ENCODE measurements around the gene TRPM8. TPM values are rescaled to one million over a fixed set of nuclear protein-coding genes. Genes with fewer than 3 reads are reported as not detected.

TRPM8 gene
- total RNA-seq, 2 experiments from 2014 or later: not detected

DNA sequence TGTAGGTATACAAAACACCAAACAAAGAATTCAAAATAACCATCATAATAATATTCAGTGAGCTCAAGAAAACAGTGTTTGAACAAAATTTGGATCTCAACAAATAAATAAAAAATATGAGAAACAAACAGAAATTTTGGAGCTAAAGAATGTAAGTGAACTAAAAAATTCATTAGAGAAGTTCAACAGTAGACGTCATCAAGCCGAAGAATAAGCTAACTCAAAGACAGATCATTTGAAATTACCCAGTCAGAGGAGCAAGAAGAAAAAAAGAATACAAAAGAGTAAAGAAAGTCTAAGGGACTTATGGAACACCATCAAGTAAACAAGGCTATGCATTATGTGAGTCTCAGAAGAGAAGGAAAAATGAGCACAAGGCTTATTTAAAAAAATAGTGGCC lies 116.7 kb downstream of the TRPM8 start:
- ChIA-PET CTCF (no interaction called here), POLR2A (interaction anchor here (0.9 kb wide), 1 partner anchor 43 kb away, joined by 3 read pairs; no protein-coding TSS in a partner anchor)
- Histone ChIP-seq H3K9me3 (ENCODE audit: control insufficient read depth in 1 of 2, insufficient read depth in 1 of 2, low read length in 2 of 2) (peaks cover 11 to 26% of the 10 kb centered on the region in 2 experiments), H3K27ac (ENCODE audit: low read depth in 1 of 2, low read length in 2 of 2) (no peak overlapping the region), H3K4me1 (ENCODE audit: insufficient read depth, low read length) (peaks cover 33% of the 10 kb centered on the region), H3K36me3 (ENCODE audit: insufficient read depth, low read length) (no peaks in the 10 kb centered on the region), H3K27me3 (ENCODE audit: control insufficient read depth in 1 of 2, insufficient read depth in 2 of 2, low read length in 2 of 2) (no peaks in the 10 kb centered on the region), H3K4me3 (ENCODE audit: low read length) (no peak overlapping the region)
- intact Hi-C loops (cut with DNase I, micrococcal nuclease): no loop called here
- no peak for TF ChIP-seq CTCF (IDR thresholded peaks at IDR 0.05)
- Mint-ChIP-seq H3K4me1 (ENCODE audit: low read depth) (peaks cover 25% of the 10 kb centered on the region), H3K27me3 (peaks cover 4% of the 10 kb centered on the region), H3K27ac (no peak overlapping the region), H3K4me3 (no peak overlapping the region), H3K36me3 (ENCODE audit: low read depth) (peaks cover 5% of the 10 kb centered on the region), H3K9me3 (peaks cover 11% of the 10 kb centered on the region)
- no peak for DNase-seq
- no peak for ATAC-seq (ENCODE audit: poor library complexity)

- POLR2A ChIA-PET: no interaction called here
Measured at GRCh38 chr2:234038076-234038802, 121.1 kb downstream of the TRPM8 start.

DNA sequence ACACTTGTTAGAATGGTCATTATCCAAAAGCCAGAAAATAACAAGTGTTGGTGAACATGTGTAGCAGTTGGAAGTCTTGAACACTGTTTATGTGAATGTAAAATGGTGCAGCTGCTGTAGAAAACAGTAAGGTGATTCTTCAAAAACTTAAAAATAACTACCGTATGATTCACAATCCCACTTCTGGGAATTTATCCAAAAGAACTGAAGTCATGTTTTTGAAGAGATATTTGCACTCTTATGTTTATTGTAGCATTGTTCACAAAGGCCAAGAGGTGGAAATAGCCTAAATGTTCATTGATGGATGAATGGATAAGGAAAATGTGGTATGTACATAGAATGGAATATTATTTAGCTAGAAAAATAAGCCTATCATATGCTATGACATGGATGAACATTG lies 127.0 kb downstream of the TRPM8 start:
- Mint-ChIP-seq H3K36me3 (ENCODE audit: low read depth) (no peaks in the 10 kb centered on the region), H3K4me3 (no peak overlapping the region), H3K4me1 (ENCODE audit: low read depth) (no peaks in the 10 kb centered on the region), H3K9me3 (no peaks in the 10 kb centered on the region), H3K27ac (no peak overlapping the region), H3K27me3 (no peaks in the 10 kb centered on the region)
- intact Hi-C loops (cut with DNase I, micrococcal nuclease): no loop called here
- H3K27ac ChIP-seq (ENCODE audit: low read depth in 1 of 2, low read length in 2 of 2): no peak overlapping the region
- H3K4me3 ChIP-seq (ENCODE audit: low read length): no peak overlapping the region
- no peak for ATAC-seq (ENCODE audit: poor library complexity)
- POLR2A ChIA-PET: no interaction called here
- H3K9me3 ChIP-seq (ENCODE audit: control insufficient read depth in 1 of 2, insufficient read depth in 1 of 2, low read length in 2 of 2): no peaks in the 10 kb centered on the region
- no peaks in the 10 kb centered on the region for H3K4me1 ChIP-seq (ENCODE audit: insufficient read depth, low read length)
- TF ChIP-seq CTCF (IDR thresholded peaks at IDR 0.05): no peak
- DNase-seq: no peak
- no peaks in the 10 kb centered on the region for H3K27me3 ChIP-seq (ENCODE audit: control insufficient read depth in 1 of 2, insufficient read depth in 2 of 2, low read length in 2 of 2)
- CTCF ChIA-PET: no interaction called here
- no peaks in the 10 kb centered on the region for H3K36me3 ChIP-seq (ENCODE audit: insufficient read depth, low read length)

More at GRCh38 chr2:234038076-234038802, 121.1 kb downstream of the TRPM8 start:
- CTCF ChIA-PET: no interaction called here
- Histone ChIP-seq H3K27me3 (ENCODE audit: control insufficient read depth in 1 of 2, insufficient read depth in 2 of 2, low read length in 2 of 2) (no peaks in the 10 kb centered on the region), H3K4me3 (ENCODE audit: low read length) (no peak overlapping the region), H3K9me3 (ENCODE audit: control insufficient read depth in 1 of 2, insufficient read depth in 1 of 2, low read length in 2 of 2) (peaks cover 11 to 19% of the 10 kb centered on the region in 2 experiments), H3K36me3 (ENCODE audit: insufficient read depth, low read length) (no peaks in the 10 kb centered on the region), H3K4me1 (ENCODE audit: insufficient read depth, low read length) (peaks cover 3% of the 10 kb centered on the region), H3K27ac (ENCODE audit: low read depth in 1 of 2, low read length in 2 of 2) (no peak overlapping the region)
- intact Hi-C loops (cut with DNase I, micrococcal nuclease): no loop called here
- ATAC-seq (ENCODE audit: poor library complexity): no peak
- no peak for TF ChIP-seq CTCF (IDR thresholded peaks at IDR 0.05)
- Mint-ChIP-seq H3K27ac (no peak overlapping the region), H3K4me1 (ENCODE audit: low read depth) (peaks cover 2% of the 10 kb centered on the region), H3K9me3 (peaks cover 10% of the 10 kb centered on the region), H3K4me3 (no peak overlapping the region), H3K36me3 (ENCODE audit: low read depth) (peaks cover 5% of the 10 kb centered on the region), H3K27me3 (peaks cover 4% of the 10 kb centered on the region)
- no peak for DNase-seq
